ENCODE measurements around the gene DNAJC16.

GRCh38 chr1:15616373-15617172 lies 89.9 kb downstream of the DNAJC16 start:
- no peak for TF ChIP-seq CTCF (IDR thresholded peaks at IDR 0.05; ENCODE audit: insufficient read depth, low read length, poor library complexity, severe bottlenecking)
- TF ChIP-seq EZH2phosphoT487 (conservative IDR thresholded peaks at IDR 0.05; ENCODE audit: low read length), result no peak

Measured in SU-DHL-6 (cell line).